ENCODE data around the gene B2M. TPM values are rescaled to one million over a fixed set of nuclear protein-coding genes. Genes with fewer than 3 reads are reported as not detected.
"Not testable (repeated sequence)": the region's sequence is repeated elsewhere in the genome, so short reads cannot be mapped to it uniquely, and the experiment has no call there.

The B2M gene
- total RNA-seq, 2 experiments from 2014 or later = 6,098 to 6,314 TPM

DNA sequence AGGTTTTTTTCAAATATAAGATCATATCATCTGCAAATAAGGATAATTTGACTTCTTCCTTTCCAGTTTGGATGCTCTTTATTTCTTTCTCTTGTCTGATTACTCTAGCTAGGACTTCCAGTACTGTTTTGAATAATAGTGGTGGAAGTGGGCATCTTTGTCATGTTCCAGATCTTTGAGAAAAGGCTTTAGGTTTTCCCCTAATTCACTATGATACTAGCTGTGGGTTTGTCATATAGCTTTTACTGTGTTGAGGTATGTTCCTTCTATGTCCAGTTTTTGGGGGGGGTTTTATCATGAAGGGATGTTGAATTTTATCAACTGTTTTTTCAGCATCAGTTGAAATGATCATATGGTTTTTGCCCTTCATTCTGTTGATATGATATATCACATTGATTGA lies 10.6 kb upstream of the B2M start:
- intact Hi-C loops (cut with micrococcal nuclease); H3K27ac Mint-ChIP-seq; H3K4me3 Mint-ChIP-seq; DNase-seq; H3K27me3 Mint-ChIP-seq: not testable (repeated sequence)
- peaks cover 28% of the 10 kb centered on the region for H3K9me3 Mint-ChIP-seq
- H3K36me3 Mint-ChIP-seq = peaks cover 15% of the 10 kb centered on the region
- ChIA-PET POLR2A (interaction anchor here (0.7 to 1.5 kb wide), 4 partner anchors 11 to 38 kb away, joined by 3 to 4 read pairs (median 3); no protein-coding TSS in a partner anchor), CTCF (interaction anchor here (1.0 kb wide), 1 partner anchor 24 kb away, joined by 3 read pairs; no protein-coding TSS in a partner anchor)
- H3K4me1 Mint-ChIP-seq (ENCODE audit: low read depth) = peaks cover 17% of the 10 kb centered on the region

DNA sequence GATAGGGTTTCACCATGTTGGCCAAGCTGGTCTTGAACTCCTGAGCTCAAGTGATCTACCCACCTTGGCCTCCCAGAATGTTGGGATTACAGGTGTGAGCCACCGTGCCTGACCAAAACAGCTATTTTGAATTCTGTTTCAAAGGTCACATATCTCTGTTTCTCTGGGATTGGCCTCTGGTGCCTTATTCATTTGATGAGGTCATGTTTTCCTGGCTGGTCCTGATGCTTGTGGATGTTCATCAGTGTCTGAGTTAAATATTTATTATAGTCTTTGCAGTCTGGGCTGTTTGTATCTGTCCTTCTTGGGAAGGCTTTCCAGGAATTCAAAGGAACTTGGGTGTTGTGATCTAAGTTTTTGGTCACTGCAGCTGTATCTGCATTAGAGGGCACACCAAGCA lies 5.3 kb upstream of the B2M start:
- peaks cover 12% of the 10 kb centered on the region for H3K9me3 Mint-ChIP-seq
- H3K4me1 Mint-ChIP-seq (ENCODE audit: low read depth) = peaks cover 21% of the 10 kb centered on the region
- ChIA-PET POLR2A (interaction anchor here (3.0 to 18.2 kb wide), 2 partner anchors 23 to 41 kb away, joined by 16 to 1161 read pairs; partner anchors contain the start of genes SPG11 and TRIM69), CTCF (interaction anchor here (1.1 to 1.5 kb wide), 2 partner anchors 23 to 42 kb away, joined by 3 read pairs; no protein-coding TSS in a partner anchor)
- H3K27me3 Mint-ChIP-seq = no peaks in the 10 kb centered on the region
- no peak overlapping the region for H3K4me3 Mint-ChIP-seq
- intact Hi-C loops (cut with micrococcal nuclease) = no loop called here
- peaks cover 32% of the 10 kb centered on the region for H3K36me3 Mint-ChIP-seq
- H3K27ac Mint-ChIP-seq = no peak overlapping the region
- DNase-seq = no peak

DNA sequence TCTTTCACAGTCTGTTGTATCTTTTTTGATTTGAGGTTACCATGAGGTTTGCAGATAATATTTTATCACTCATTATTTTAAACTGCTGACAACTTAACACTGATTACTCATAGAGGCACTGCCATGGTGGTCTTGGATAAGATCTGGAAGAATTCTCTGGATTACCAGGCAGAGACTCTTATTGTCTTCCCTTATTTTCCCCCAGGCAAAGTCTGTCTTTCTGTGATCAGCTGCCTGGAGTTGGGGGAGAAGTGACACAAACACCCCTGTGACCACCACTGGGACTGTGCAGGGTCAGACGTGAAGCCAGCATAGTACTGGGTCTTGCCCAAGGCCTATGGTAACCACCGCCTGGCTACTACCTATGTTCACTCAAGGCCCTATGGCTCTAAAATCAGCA lies 4.9 kb upstream of the B2M start:
- Mint-ChIP-seq H3K36me3 (peaks cover 36% of the 10 kb centered on the region), H3K9me3 (peaks cover 10% of the 10 kb centered on the region), H3K27me3 (peaks cover 1% of the 10 kb centered on the region), H3K27ac (no peak overlapping the region), H3K4me1 (ENCODE audit: low read depth) (peaks cover 18% of the 10 kb centered on the region), H3K4me3 (no peak overlapping the region)
- intact Hi-C loops (cut with micrococcal nuclease) = no loop called here
- no peak for DNase-seq
- ChIA-PET POLR2A (interaction anchor here (3.0 to 18.2 kb wide), 2 partner anchors 22 to 42 kb away, joined by 16 to 1161 read pairs; partner anchors contain the start of genes SPG11 and TRIM69), CTCF (interaction anchor here (1.5 to 16.5 kb wide), 2 partner anchors 24 to 42 kb away, joined by 3 to 312 read pairs; partner anchors contain the start of gene SPG11)

DNA sequence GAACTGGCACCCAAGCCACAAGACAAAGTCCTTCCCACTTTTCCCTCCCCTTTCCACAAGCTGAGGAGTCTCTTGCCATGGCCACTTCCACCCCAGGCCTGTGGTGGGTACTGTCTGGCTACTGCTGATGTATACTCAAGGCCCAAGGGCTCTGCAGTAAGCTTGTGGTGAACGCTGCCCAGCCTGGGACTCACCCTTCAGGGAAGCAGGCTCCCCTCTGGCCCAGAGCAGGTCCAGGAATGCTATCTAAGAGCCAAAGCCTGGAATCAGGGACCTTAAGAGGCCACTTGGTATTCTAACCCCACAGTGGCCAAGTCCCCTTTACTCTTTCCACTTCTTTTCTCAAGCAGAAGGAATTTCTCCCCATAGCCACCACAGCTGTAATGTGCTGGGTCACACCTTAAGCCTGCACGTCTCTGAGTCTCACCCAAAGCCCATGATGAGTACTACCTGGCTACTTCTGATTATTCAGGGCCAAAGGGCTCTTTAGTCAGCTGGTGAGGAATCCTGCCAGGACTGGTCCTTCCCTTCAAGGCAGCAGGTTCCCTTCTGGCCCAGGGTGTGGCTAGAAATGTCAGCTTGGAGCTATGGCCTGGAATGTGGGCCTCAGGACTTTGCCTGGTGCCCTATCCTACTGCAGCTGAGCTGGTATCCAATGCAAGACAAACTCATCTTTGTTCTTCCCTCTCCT lies 4.2 kb upstream of the B2M start:
- H3K4me1 Mint-ChIP-seq (ENCODE audit: low read depth) = peaks cover 18% of the 10 kb centered on the region
- H3K4me3 Mint-ChIP-seq = no peak overlapping the region
- H3K9me3 Mint-ChIP-seq = peaks cover 4% of the 10 kb centered on the region
- ChIA-PET CTCF (interaction anchor here (1.5 to 16.5 kb wide), 2 partner anchors 24 to 43 kb away, joined by 3 to 312 read pairs; partner anchors contain the start of gene SPG11), POLR2A (interaction anchor here (3.0 to 18.2 kb wide), 2 partner anchors 22 to 43 kb away, joined by 16 to 1161 read pairs; partner anchors contain the start of genes SPG11 and TRIM69)
- peaks cover 3% of the 10 kb centered on the region for H3K27me3 Mint-ChIP-seq
- H3K36me3 Mint-ChIP-seq = peaks cover 40% of the 10 kb centered on the region
- intact Hi-C loops (cut with micrococcal nuclease) = no loop called here
- H3K27ac Mint-ChIP-seq = no peak overlapping the region
- no peak for DNase-seq

DNA sequence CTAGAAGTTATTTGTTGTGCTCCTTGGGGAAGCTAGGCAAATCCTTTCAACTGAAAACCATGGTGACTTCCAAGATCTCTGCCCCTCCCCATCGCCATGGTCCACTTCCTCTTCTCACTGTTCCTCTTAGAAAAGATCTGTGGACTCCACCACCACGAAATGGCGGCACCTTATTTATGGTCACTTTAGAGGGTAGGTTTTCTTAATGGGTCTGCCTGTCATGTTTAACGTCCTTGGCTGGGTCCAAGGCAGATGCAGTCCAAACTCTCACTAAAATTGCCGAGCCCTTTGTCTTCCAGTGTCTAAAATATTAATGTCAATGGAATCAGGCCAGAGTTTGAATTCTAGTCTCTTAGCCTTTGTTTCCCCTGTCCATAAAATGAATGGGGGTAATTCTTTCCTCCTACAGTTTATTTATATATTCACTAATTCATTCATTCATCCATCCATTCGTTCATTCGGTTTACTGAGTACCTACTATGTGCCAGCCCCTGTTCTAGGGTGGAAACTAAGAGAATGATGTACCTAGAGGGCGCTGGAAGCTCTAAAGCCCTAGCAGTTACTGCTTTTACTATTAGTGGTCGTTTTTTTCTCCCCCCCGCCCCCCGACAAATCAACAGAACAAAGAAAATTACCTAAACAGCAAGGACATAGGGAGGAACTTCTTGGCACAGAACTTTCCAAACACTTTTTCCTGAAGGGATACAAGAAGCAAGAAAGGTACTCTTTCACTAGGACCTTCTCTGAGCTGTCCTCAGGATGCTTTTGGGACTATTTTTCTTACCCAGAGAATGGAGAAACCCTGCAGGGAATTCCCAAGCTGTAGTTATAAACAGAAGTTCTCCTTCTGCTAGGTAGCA lies 851 bp upstream of the B2M start:
- Mint-ChIP-seq H3K36me3 (peaks cover 64% of the 10 kb centered on the region), H3K27me3 (peaks cover 5% of the 10 kb centered on the region), H3K4me3 (peak overlapping the region; percentile 88), H3K9me3 (peaks cover 3% of the 10 kb centered on the region), H3K4me1 (ENCODE audit: low read depth) (peaks cover 32% of the 10 kb centered on the region), H3K27ac (peak overlapping the region; percentile 100)
- intact Hi-C loops (cut with micrococcal nuclease) = loop anchor here (1.0 to 2.0 kb wide), 8 partner anchors 9 to 164 kb away; partner anchors contain the start of genes SPG11 and TRIM69
- ChIA-PET POLR2A (interaction anchor here (0.7 to 18.2 kb wide), 18 partner anchors 14 to 300 kb away, joined by 3 to 1161 read pairs (median 7); partner anchors contain the start of genes SPG11 and TRIM69), CTCF (interaction anchor here (0.6 to 16.5 kb wide), 20 partner anchors 11 to 284 kb away, joined by 3 to 312 read pairs (median 5); partner anchors contain the start of genes SPG11 and TRIM69)
- peak; percentile 59 for DNase-seq

DNA sequence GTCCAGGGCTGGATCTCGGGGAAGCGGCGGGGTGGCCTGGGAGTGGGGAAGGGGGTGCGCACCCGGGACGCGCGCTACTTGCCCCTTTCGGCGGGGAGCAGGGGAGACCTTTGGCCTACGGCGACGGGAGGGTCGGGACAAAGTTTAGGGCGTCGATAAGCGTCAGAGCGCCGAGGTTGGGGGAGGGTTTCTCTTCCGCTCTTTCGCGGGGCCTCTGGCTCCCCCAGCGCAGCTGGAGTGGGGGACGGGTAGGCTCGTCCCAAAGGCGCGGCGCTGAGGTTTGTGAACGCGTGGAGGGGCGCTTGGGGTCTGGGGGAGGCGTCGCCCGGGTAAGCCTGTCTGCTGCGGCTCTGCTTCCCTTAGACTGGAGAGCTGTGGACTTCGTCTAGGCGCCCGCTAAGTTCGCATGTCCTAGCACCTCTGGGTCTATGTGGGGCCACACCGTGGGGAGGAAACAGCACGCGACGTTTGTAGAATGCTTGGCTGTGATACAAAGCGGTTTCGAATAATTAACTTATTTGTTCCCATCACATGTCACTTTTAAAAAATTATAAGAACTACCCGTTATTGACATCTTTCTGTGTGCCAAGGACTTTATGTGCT lies 527 bp downstream of the B2M start:
- intact Hi-C loops (cut with micrococcal nuclease) = loop anchor here (1.0 to 2.0 kb wide), 7 partner anchors 7 to 166 kb away; partner anchors contain the start of genes SPG11 and TRIM69
- peaks cover 5% of the 10 kb centered on the region for H3K27me3 Mint-ChIP-seq
- CTCF ChIA-PET = interaction anchor here (1.0 to 16.5 kb wide), 11 partner anchors 10 to 285 kb away, joined by 5 to 312 read pairs (median 10); partner anchors contain the start of genes SPG11 and TRIM69
- H3K36me3 Mint-ChIP-seq = peaks cover 74% of the 10 kb centered on the region
- peak; percentile 67 for DNase-seq
- peaks cover 45% of the 10 kb centered on the region for H3K4me1 Mint-ChIP-seq (ENCODE audit: low read depth)
- peaks cover 3% of the 10 kb centered on the region for H3K9me3 Mint-ChIP-seq
- peak overlapping the region; percentile 100 for H3K27ac Mint-ChIP-seq
- POLR2A ChIA-PET = interaction anchor here (0.7 to 18.2 kb wide), 14 partner anchors 11 to 166 kb away, joined by 3 to 1161 read pairs (median 8); partner anchors contain the start of genes SPG11 and TRIM69
- peak overlapping the region; percentile 88 for H3K4me3 Mint-ChIP-seq

DNA sequence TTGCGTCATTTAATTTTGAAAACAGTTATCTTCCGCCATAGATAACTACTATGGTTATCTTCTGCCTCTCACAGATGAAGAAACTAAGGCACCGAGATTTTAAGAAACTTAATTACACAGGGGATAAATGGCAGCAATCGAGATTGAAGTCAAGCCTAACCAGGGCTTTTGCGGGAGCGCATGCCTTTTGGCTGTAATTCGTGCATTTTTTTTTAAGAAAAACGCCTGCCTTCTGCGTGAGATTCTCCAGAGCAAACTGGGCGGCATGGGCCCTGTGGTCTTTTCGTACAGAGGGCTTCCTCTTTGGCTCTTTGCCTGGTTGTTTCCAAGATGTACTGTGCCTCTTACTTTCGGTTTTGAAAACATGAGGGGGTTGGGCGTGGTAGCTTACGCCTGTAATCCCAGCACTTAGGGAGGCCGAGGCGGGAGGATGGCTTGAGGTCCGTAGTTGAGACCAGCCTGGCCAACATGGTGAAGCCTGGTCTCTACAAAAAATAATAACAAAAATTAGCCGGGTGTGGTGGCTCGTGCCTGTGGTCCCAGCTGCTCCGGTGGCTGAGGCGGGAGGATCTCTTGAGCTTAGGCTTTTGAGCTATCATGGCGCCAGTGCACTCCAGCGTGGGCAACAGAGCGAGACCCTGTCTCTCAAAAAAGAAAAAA lies 1.2 kb downstream of the B2M start:
- Mint-ChIP-seq H3K4me1 (ENCODE audit: low read depth) (peaks cover 51% of the 10 kb centered on the region), H3K4me3 (peak overlapping the region; percentile 88), H3K36me3 (peaks cover 80% of the 10 kb centered on the region), H3K27ac (peak overlapping the region; percentile 100), H3K9me3 (peaks cover 3% of the 10 kb centered on the region), H3K27me3 (peaks cover 5% of the 10 kb centered on the region)
- DNase-seq = peak; percentile 74
- ChIA-PET CTCF (interaction anchor here (2.2 to 16.5 kb wide), 5 partner anchors 10 to 49 kb away, joined by 5 to 312 read pairs (median 155); partner anchors contain the start of genes SPG11 and TRIM69), POLR2A (interaction anchor here (0.7 to 18.2 kb wide), 10 partner anchors 12 to 79 kb away, joined by 3 to 1161 read pairs (median 6); partner anchors contain the start of genes SPG11 and TRIM69)
- intact Hi-C loops (cut with micrococcal nuclease) = no loop called here

DNA sequence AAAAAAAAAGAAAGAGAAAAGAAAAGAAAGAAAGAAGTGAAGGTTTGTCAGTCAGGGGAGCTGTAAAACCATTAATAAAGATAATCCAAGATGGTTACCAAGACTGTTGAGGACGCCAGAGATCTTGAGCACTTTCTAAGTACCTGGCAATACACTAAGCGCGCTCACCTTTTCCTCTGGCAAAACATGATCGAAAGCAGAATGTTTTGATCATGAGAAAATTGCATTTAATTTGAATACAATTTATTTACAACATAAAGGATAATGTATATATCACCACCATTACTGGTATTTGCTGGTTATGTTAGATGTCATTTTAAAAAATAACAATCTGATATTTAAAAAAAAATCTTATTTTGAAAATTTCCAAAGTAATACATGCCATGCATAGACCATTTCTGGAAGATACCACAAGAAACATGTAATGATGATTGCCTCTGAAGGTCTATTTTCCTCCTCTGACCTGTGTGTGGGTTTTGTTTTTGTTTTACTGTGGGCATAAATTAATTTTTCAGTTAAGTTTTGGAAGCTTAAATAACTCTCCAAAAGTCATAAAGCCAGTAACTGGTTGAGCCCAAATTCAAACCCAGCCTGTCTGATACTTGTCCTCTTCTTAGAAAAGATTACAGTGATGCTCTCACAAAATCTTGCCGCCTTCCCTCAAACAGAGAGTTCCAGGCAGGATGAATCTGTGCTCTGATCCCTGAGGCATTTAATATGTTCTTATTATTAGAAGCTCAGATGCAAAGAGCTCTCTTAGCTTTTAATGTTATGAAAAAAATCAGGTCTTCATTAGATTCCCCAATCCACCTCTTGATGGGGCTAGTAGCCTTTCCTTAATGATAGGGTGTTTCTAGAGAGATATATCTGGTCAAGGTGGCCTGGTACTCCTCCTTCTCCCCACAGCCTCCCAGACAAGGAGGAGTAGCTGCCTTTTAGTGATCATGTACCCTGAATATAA lies 2.0 kb downstream of the B2M start:
- peak overlapping the region; percentile 100 for H3K27ac Mint-ChIP-seq
- intact Hi-C loops (cut with micrococcal nuclease) = no loop called here
- peaks cover 3% of the 10 kb centered on the region for H3K9me3 Mint-ChIP-seq
- peaks cover 82% of the 10 kb centered on the region for H3K36me3 Mint-ChIP-seq
- peaks cover 5% of the 10 kb centered on the region for H3K27me3 Mint-ChIP-seq
- ChIA-PET POLR2A (interaction anchor here (1.0 to 18.2 kb wide), 9 partner anchors 15 to 167 kb away, joined by 3 to 1161 read pairs (median 7); partner anchors contain the start of genes SPG11 and TRIM69), CTCF (interaction anchor here (0.7 to 16.5 kb wide), 7 partner anchors 9 to 169 kb away, joined by 3 to 312 read pairs (median 9); partner anchors contain the start of genes SPG11 and TRIM69)
- DNase-seq = no peak
- peak overlapping the region; percentile 88 for H3K4me3 Mint-ChIP-seq
- peaks cover 56% of the 10 kb centered on the region for H3K4me1 Mint-ChIP-seq (ENCODE audit: low read depth)

DNA sequence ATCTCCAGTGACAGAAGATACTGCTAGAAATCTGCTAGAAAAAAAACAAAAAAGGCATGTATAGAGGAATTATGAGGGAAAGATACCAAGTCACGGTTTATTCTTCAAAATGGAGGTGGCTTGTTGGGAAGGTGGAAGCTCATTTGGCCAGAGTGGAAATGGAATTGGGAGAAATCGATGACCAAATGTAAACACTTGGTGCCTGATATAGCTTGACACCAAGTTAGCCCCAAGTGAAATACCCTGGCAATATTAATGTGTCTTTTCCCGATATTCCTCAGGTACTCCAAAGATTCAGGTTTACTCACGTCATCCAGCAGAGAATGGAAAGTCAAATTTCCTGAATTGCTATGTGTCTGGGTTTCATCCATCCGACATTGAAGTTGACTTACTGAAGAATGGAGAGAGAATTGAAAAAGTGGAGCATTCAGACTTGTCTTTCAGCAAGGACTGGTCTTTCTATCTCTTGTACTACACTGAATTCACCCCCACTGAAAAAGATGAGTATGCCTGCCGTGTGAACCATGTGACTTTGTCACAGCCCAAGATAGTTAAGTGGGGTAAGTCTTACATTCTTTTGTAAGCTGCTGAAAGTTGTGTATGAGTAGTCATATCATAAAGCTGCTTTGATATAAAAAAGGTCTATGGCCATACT lies 4.0 kb downstream of the B2M start:
- Mint-ChIP-seq H3K9me3 (peaks cover 3% of the 10 kb centered on the region), H3K27me3 (peaks cover 5% of the 10 kb centered on the region), H3K4me1 (ENCODE audit: low read depth) (peaks cover 62% of the 10 kb centered on the region), H3K27ac (peak overlapping the region; percentile 92), H3K4me3 (peak overlapping the region; percentile 88), H3K36me3 (peaks cover 83% of the 10 kb centered on the region)
- ChIA-PET POLR2A (interaction anchor here (1.4 to 18.2 kb wide), 3 partner anchors 13 to 68 kb away, joined by 4 to 1161 read pairs (median 400); partner anchors contain the start of genes SPG11 and TRIM69), CTCF (interaction anchor here (0.5 to 16.5 kb wide), 5 partner anchors 10 to 51 kb away, joined by 4 to 312 read pairs (median 155); partner anchors contain the start of genes SPG11 and TRIM69)
- intact Hi-C loops (cut with micrococcal nuclease) = no loop called here
- no peak for DNase-seq

Measured in activated CD4-positive, alpha-beta memory T cell treated with anti-CD3 and anti-CD28 coated beads for 36 hours (primary cell).